ENCODE results near the gene HSD17B1.
"Not testable (repeated sequence)": the region's sequence is repeated elsewhere in the genome, so short reads cannot be mapped to it uniquely, and the experiment has no call there.

The HSD17B1 gene

GRCh38 chr17:42525221-42525620 is 27.5 kb upstream of the HSD17B1 start:
- no peak for DNase-seq (ENCODE audit: low read depth in 2 of 2)

GRCh38 chr17:42526031-42526444 is 26.7 kb upstream of the HSD17B1 start:
- DNase-seq (ENCODE audit: low read depth in 2 of 2): no peak

DNA sequence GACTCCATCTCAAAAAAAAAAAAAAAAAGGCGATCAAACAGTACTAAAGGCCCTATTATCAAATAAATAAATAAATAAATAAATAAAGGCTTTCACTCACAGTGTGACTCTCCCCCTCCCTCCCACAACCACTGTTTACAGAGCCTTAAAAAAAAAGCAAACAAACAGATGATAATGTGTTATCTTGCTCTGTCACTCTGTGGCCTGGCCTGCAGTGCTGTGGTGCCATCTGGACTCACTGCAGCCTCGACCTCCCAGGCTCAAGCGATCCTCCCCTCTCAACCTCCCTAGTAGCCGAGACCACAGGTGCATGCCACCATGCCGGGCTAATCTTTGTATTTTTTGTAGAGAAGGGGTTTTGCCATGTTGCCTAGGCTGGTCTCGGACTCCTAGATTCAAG is 24.8 kb upstream of the HSD17B1 start:
- no peak for DNase-seq (ENCODE audit: low read depth in 2 of 2)

GRCh38 chr17:42529061-42529460 is 23.7 kb upstream of the HSD17B1 start:
- DNase-seq (ENCODE audit: low read depth in 2 of 2): no peak

GRCh38 chr17:42530952-42531454 is 21.7 kb upstream of the HSD17B1 start:
- DNase-seq (ENCODE audit: low read depth in 2 of 2): no peak

DNA sequence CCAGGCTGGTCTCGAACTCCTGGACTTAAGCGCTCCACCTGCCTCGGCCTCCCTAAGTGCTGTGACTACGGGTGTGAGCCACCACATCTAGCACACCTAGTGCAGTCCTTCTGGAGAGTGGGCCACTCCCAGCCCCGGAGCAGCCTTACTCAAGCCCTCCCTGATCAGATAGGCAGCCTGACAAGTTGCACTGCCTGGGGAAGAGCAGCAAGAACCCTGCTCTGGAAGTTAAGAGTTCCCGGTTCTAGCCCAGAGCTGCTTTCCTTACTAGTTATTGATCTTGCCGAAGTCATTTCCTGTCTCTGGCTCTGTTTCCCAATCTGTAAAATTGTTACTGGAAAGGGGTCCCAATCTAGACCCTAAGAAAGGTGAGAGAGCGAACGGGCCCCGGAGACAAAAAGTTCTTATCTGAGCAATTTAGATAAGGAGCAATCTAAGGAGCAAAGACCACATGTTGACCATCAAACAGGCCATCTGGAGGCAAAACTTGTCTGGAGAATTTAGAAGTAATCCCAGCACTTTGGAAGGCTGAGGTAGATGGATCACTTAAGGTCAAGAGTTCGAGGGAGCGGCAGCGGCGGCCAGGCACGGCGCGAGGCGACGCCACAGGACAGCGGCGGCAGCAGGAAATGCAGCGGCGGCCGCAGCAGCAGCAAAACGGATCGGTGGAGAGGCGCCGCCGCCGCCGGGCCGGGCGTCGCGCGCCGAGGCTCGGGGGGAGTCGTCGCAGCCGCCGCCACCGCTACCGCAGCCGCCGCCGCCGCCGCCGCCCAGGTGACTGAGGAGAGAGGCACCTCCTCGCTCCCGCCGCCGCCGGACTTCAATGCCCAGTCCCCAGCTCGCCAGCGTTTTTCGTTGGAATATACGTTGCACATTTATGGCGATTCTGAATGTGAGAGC is 21.0 kb upstream of the HSD17B1 start:
- DNase-seq (ENCODE audit: low read depth in 2 of 2): peak in 1 of 2 experiments; percentile 29

DNA sequence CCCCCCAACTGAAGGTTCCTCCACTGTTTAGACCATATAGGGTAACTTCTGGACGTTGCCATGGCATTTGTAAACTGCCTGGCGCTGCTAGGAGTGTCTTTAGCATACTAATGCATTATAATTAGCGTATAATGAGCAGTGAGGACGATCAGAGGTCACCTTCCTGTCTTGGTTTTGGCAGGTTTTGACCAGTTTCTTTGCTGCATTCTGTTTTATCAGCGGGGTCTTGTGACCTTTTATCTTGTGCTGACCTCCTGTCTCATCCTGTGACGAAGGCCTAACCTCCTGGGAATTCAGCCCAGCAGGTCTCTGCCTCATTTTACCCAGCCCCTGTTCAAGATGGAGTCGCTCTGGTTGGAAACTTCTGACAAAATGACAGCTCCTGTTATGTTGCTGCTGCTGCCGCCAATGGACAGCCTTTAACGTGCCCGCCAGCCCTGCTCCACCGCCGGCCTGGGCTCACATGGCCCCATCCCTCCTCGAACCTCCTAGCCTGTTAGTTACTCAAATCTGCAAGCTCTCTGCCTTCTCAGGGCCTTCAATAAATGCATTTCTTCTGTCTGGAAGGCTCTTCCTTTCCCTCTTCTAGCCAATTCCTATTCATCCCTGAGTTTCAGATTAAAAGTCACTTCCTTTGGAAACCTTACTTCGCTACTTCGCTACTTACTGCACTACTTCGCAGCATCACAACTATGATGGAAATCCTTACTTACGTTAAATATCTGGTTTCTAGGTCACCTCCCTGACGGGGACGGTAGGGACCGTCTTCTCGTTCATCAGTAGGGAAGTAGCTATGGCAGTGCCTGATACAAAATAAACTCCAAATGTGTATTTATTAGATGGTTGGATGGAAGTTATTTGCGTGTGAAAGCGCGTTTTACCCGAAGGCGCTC is 17.3 kb upstream of the HSD17B1 start:
- DNase-seq (ENCODE audit: low read depth in 2 of 2): no peak

- peak; percentile 72 to 86 for DNase-seq (ENCODE audit: low read depth in 2 of 2)
Measured at GRCh38 chr17:42536048-42536371, 16.7 kb upstream of the HSD17B1 start, which contains the start of gene NAGLU. NAGLU (plus strand) TSS chr17:42536241; CDS start chr17:42536273, 32 bp downstream.

DNA sequence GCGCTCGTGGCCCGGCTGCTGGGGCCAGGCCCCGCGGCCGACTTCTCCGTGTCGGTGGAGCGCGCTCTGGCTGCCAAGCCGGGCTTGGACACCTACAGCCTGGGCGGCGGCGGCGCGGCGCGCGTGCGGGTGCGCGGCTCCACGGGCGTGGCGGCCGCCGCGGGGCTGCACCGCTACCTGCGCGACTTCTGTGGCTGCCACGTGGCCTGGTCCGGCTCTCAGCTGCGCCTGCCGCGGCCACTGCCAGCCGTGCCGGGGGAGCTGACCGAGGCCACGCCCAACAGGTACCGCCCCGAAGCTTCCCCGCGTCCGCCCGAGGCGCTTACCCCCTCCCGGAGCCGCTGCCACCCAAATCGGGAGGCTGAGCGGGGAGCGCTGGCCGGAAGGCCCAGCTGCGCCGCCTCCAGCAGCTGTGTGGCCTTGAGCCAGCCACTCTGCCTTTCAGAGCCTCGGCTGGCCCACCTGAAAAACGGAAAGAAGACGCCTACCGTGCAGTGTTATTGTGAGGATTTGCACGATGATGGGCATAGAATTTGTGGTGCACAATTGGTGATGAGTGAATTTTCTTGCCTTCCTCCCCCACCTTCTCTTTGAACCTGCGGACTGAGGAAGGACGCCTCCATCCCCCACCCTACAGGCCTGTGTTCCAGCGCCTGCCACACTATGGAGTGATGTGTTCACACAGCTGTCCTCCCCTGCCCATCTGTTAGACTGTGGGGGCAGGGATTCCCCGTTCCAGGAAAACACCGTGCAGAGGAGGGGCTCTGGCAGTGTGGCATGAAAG is 16.2 kb upstream of the HSD17B1 start:
- DNase-seq (ENCODE audit: low read depth in 2 of 2): peak; percentile 49 to 75

DNA sequence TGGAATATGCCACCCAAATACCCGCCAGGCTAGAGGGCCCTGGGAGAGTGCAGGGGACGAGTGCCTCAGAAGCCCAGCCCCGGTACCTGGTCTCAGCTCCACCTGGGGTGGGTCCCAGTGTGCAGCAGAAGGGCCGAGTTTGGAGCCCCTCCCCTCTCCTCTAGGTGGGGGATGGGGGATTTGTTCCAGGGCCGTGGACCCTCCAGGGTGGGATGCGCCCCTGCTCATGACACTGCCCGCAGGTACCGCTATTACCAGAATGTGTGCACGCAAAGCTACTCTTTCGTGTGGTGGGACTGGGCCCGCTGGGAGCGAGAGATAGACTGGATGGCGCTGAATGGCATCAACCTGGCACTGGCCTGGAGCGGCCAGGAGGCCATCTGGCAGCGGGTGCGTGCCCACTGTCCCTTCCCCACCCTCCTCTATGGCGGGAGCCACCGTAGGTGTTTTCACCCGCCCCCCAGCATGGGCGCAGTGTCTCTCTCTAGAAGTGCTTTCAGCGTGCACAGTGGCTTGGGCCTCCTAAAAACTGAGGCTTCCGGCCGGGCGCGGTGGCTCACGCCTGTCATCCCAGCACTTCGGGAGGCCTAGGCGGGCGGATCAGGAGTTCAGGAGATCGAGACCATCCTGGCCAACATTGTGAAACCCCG is 15.4 kb upstream of the HSD17B1 start:
- DNase-seq (ENCODE audit: low read depth in 2 of 2): no peak

- no peak for DNase-seq (ENCODE audit: low read depth in 2 of 2)
Measured at GRCh38 chr17:42537826-42538451, 14.8 kb upstream of the HSD17B1 start.

GRCh38 chr17:42538482-42538881 is 14.2 kb upstream of the HSD17B1 start:
- DNase-seq (ENCODE audit: low read depth in 2 of 2): no peak

DNA sequence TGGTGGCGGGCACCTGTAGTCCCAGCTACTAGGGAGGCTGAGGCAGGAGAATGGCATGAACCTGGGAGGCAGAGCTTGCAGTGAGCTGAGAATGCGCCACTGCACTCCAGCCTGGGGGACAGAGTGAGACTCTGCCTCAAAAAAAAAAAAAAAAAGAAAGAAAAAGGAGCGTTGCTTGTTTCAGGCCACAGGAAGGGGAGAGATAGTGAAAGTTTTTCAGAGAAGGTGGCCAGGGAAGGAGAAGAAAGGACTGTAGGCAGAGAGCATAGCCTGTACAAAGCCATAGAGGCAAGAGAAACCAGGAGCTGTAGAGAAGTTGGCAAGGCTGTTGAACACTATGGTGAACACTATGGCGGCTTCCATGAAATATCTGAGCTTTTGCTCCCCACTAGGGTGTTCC is 12.2 kb upstream of the HSD17B1 start:
- not testable (repeated sequence) for DNase-seq (ENCODE audit: low read depth in 2 of 2)

GRCh38 chr17:42541041-42541833 is 11.5 kb upstream of the HSD17B1 start:
- DNase-seq (ENCODE audit: low read depth in 2 of 2): no peak

DNA sequence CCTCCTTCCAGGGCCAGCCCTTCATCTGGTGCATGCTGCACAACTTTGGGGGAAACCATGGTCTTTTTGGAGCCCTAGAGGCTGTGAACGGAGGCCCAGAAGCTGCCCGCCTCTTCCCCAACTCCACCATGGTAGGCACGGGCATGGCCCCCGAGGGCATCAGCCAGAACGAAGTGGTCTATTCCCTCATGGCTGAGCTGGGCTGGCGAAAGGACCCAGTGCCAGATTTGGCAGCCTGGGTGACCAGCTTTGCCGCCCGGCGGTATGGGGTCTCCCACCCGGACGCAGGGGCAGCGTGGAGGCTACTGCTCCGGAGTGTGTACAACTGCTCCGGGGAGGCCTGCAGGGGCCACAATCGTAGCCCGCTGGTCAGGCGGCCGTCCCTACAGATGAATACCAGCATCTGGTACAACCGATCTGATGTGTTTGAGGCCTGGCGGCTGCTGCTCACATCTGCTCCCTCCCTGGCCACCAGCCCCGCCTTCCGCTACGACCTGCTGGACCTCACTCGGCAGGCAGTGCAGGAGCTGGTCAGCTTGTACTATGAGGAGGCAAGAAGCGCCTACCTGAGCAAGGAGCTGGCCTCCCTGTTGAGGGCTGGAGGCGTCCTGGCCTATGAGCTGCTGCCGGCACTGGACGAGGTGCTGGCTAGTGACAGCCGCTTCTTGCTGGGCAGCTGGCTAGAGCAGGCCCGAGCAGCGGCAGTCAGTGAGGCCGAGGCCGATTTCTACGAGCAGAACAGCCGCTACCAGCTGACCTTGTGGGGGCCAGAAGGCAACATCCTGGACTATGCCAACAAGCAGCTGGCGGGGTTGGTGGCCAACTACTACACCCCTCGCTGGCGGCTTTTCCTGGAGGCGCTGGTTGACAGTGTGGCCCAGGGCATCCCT is 9.3 kb upstream of the HSD17B1 start:
- no peak for DNase-seq (ENCODE audit: low read depth in 2 of 2)

DNA sequence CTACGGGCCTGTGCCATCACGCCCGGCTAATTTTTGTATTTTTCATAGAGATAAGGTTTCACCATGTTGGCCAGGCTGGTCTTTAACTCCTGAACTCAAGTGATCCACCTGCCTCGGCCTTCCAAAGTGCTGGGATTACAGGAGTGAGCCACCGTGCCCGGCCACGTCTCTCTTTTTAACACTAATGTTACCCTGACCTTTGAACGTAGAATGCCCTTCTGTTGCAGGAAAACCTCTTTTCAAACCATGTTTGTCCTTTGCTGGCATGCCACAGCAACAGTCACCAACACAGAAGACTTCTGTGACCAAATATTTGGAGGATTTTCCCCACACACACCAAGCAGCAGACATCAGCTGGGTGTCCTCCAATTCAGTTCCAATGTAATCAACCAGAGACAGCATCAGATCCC is 7.8 kb upstream of the HSD17B1 start:
- DNase-seq (ENCODE audit: low read depth in 2 of 2): no peak

DNA sequence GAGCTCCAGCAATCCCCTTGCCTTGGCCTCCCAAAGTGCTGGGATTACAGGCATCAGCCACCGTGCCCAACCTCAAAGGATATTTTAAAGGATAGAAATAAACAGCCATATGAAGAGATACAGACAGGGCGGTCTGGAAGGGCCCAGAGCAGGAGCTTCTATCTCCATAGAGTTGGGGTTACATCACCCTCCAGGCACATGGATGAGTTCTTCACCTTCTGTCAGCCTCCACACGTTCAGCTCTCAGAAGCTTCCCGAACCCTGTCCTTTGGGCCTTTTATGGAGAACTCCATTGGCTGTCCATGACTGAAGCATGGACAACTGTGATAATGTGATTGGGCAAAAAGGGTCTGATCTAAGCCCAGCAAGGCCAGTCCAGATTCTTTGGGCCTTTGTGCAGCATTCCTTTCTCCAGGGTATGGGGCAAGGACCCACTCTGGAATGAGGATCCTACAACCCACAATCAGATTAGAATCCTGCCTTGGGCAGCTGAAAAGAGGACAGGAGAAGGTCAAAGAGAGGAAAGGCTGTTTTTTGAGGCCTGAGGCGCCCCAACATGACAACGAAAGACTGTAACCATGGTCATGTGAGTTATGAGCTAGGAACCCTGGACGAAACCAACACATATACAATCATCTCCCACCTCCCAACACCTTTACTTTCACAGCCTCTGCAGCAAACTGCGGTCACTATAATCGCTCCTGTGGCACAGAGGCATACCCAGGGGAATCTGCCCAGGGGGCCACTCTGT is 6.8 kb upstream of the HSD17B1 start:
- not testable (repeated sequence) for DNase-seq (ENCODE audit: low read depth in 2 of 2)

DNA sequence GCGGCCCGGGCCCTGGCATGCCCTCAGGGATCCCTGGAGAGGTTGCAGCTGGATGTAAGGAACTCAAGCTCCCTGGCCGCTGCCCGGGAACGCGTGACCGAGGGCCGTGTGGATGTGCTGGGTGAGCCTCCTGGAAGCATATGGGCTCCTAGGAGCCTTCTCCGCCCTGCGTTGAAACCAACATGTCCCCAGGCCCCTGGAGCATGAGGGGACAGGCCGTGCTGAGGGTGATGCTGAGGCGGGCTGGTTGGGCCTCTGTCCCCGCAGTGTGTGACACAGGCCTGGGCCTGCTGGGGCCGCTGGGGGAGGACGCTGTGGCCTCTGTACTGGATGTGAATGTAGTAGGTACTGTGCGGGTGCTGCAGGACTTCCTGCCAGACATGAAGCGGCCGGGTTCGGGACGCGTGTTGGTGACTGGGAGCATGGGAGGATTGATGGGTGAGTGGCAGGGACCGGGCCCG is 5.7 kb upstream of the HSD17B1 start:
- no peak for DNase-seq (ENCODE audit: low read depth in 2 of 2)
